Adipocyte (in vitro differentiated cells): ENCODE results near the gene TEKT2.

ENCODE experiments used
- DNase-seq: peaks from one replicate; pipeline ENCODE4 v3.0.0-alpha.2; 2015; ENCODE audit warnings: low read depth
- H3K27me3 ChIP-seq: replicated peaks from 2 replicates; pipeline ENCODE4 v1.7.0; 2013; ENCODE audit warnings: mild to moderate bottlenecking, low read length, moderate library complexity; ENCODE audit not compliant: control insufficient read depth, insufficient read depth
- H3K36me3 ChIP-seq: 2 replicates; pipeline ENCODE4 v1.7.0; 2013; ENCODE audit warnings: low read length, mild to moderate bottlenecking, moderate library complexity; ENCODE audit not compliant: control insufficient read depth, insufficient read depth, severe bottlenecking
- H3K4me1 ChIP-seq: 2 replicates; pipeline ENCODE4 v1.7.0; 2013; ENCODE audit warnings: mild to moderate bottlenecking, low read length, moderate library complexity; ENCODE audit not compliant: control insufficient read depth, insufficient read depth
- H3K4me3 ChIP-seq: 2 replicates; pipeline ENCODE4 v1.7.0; 2013; ENCODE audit warnings: mild to moderate bottlenecking, low read length, moderate library complexity
- H3K9ac ChIP-seq: 2 replicates; pipeline ENCODE4 v1.7.0; 2013; ENCODE audit warnings: mild to moderate bottlenecking, low read length, moderate library complexity
- H3K9me3 ChIP-seq: 2 replicates; pipeline ENCODE4 v1.7.0; 2013; ENCODE audit warnings: mild to moderate bottlenecking, low read length, moderate library complexity; ENCODE audit not compliant: control insufficient read depth

Gene TEKT2

DNA sequence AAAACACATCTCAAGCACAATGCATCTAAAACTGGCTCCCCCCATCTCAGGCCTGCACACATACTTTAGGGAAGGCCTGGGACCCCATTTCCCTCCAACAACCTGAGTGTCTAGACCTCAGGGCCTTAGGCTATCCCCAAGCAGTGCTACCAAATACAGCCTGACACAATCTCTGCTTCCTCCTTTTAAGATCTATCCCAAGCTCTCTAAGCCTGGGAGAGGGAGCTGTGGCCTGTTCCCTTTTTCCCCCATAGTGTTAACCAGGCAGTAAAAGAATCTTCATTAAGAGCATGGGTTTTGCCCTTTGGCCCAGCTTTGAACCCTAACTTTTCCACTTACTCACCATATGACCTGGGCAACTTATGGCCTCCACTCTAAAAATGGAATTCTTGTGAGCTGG lies 51.9 kb downstream of the TEKT2 start:
- Histone ChIP-seq H3K9me3 (no peaks in the 10 kb centered on the region), H3K9ac (peak overlapping the region; percentile 66), H3K4me1 (peaks cover 54% of the 10 kb centered on the region), H3K27me3 (no peaks in the 10 kb centered on the region), H3K4me3 (peak overlapping the region; percentile 4), H3K36me3 (peaks cover 27% of the 10 kb centered on the region)
- no peak for DNase-seq

DNA sequence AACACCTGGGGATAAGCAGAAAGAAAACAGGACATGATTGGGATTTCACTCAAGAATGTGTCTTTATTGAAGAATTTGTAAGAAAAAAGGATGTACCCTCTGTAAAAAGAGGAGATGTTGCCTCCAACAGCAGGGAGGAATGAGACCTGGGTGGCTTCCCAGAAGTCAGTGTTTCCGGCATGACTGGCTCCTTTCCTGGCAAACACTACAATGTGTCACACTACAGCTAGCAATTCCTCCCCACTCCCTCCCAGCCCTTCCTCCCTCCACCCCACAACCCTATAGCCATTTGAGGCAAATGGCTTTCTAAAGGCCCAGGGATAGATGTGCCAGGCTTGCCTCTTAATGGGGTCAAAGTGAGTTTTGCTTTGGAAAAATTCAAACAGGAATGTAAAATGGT lies 52.6 kb downstream of the TEKT2 start:
- Histone ChIP-seq H3K36me3 (peaks cover 27% of the 10 kb centered on the region), H3K4me1 (peaks cover 54% of the 10 kb centered on the region), H3K27me3 (no peaks in the 10 kb centered on the region), H3K4me3 (peak overlapping the region; percentile 4), H3K9me3 (no peaks in the 10 kb centered on the region), H3K9ac (peak overlapping the region; percentile 66)
- DNase-seq, result peak; percentile 82

GRCh38 chr1:36137226-36137625 lies 53.3 kb downstream of the TEKT2 start:
- H3K9me3 ChIP-seq, result no peaks in the 10 kb centered on the region
- DNase-seq, result no peak
- no peak overlapping the region for H3K4me3 ChIP-seq
- H3K9ac ChIP-seq, result peak overlapping the region; percentile 58
- no peaks in the 10 kb centered on the region for H3K27me3 ChIP-seq
- peaks cover 54% of the 10 kb centered on the region for H3K4me1 ChIP-seq
- H3K36me3 ChIP-seq, result peaks cover 27% of the 10 kb centered on the region

DNA sequence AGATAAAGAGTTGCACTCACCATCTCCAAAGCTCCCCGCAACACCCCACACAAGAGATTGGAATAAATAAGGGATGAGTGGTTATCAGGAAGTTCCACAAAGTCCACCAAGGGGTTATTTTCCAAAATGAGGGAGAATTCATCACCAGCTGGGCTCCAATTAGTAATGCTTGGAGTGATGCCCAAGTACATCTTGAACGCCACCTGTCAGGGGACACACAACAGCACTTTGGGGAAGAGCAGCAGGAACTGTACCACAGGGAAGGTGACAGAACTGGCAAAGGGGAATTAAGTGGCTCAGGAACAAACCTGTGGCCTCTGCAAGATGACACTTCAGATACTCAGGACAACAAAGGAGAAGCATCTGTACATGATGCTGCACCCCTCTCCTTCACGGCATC lies 53.9 kb downstream of the TEKT2 start:
- Histone ChIP-seq H3K36me3 (peaks cover 27% of the 10 kb centered on the region), H3K27me3 (no peaks in the 10 kb centered on the region), H3K9ac (no peak overlapping the region), H3K4me3 (no peak overlapping the region), H3K4me1 (peaks cover 54% of the 10 kb centered on the region), H3K9me3 (no peaks in the 10 kb centered on the region)
- no peak for DNase-seq
